GM19099 (cell line): ENCODE measurements around the gene GGT6.
A peak's percentile ranks its signal among the peaks of the same experiment; 100 is the strongest.

Source experiments
- POLR2A ChIP-seq: IDR thresholded peaks from 3 replicates; pipeline ENCODE4 v1.6.1; 2011; ENCODE audit warnings: low read depth; ENCODE audit not compliant: insufficient read length; ENCODE audit errors: extremely low read depth

The GGT6 gene

DNA sequence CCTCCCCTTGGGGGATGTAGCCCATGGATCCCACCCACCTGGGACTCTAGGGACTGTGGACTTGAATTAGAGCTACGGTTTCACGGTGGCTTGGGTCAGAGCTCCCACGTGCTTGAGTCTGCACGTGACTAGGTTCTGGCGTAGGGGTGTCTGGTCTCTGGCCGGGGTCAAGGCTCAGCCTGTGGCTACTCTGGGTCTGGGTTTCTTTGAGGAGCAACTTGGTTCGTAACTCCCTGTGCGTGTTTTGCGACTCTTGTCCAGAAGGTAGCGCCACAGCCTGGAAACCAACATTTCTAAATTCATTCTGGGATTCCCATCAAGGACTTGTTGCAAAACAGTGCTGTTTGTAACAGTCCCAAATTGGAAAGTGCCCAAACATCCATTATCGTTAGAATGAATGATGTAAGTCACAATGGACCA lies 470 bp upstream of the GGT6 start:
- TF ChIP-seq POLR2A, result no peak

DNA sequence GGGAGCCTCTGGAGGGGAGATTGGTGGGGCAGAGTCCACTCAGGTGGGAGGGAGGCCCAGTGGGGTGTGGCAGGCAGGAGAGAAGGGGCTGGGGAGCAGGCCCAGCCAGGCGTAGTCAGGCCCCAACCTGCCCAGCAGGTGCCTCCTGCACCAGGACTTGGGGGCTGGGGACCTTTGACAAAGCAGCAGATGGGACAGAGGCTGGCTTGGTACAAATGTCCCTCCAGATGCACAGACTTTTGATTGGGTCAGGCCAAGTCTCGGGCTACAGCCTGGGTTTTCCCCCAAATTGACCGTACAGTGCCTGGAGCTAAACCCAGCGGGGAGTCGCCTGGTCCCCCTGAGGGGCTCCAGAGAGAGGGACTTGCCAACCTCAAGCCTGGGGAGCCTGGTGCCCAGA lies 411 bp downstream of the GGT6 start:
- TF ChIP-seq POLR2A, result no peak

DNA sequence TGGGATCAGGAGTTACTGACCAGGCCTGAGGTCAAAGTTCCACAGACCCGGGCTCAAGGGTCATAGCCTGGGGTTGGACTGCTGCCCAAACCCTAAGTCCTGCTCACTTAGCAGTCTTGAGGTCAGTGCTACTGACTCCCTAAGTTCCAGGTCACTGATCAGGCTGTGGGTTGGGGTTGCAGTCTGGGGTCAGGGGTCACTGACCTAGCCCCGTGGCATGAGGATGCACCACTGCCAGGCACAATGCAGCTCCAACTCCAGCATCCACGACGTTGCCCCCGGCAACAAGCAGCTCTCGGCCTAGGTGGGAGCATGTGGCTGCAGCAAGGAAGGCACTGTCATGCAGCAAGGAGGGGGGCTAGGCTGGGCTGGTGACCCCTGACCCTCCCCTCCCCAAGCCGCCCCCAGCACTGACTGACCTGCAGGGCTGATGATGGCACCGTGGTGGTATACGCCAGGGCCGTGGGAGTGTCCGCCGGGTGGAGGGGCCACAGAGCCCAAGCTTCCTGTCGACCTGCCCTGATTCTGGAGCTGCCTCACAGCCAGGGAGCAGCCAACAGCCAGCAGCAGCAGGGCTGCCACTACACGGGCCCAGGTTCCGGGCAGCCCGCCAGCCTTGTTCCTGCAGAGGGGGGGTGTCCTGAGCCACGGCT lies 1.1 kb downstream of the GGT6 start:
- TF ChIP-seq POLR2A, result no peak

DNA sequence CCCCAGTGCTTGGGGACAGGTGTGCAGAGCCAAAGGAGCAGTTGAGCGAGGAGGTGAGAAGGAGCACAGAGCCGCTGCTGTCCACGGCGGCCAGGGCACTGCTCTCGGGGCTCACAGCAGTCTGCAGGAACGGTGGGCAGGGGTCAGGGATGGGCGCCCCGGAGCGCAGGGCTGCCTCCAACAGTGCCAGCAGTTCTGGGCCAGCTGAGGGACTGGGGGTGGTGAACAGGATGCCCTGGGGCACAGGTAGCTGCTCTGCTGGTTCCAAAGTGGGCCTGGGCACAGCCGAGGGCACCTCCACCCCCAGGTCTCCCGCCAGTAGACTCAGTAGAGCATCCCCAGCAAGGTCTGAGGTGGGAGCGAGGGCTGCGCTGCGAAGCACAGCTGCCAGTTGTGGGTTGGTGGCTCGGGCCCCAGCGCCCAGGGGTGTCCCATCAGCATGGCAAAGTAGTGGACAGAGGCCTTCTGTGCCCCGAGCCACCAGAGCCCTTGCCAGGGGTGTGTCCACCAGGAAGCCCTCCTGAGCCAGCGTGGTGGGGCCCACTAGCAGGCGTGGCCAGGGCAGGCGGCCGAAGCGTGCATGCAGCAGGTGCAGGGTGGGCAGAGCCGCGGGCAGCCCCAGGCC lies 1.9 kb downstream of the GGT6 start:
- TF ChIP-seq POLR2A, result no peak

DNA sequence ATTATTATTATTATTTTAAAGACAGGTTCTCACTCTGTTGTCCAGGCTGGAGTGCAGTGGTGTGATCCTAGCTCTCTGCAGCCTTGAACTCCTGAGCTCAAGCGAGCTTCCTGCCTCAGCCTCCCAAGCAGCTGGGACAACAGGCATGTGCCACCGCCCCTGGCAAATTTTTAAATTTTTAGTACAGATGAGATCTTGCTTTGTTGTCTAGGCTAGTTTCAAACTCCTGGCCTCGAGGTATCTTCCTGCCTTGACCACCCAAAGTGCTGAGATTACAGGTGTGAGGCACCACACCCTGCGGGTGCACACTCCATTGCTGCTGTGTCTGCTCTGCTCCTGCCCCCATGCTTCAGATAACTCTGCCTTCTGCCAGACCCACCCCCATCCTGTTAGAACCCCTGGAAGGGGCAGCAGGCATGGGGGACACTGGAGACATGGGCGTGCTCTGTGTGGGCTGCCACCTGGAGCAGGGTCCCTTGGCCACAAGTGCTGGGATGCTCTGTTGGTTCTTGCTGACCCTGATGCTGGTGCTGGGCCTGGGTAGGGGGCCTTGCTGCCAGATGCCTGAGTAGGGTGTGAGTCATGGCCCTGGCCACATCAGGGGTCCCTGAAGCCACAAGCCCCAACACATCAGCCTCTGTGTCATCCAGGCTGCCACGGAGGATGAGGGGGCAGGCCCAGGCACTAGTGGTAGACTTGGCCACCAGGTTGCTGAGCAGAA lies 2.6 kb downstream of the GGT6 start:
- no peak for TF ChIP-seq POLR2A

DNA sequence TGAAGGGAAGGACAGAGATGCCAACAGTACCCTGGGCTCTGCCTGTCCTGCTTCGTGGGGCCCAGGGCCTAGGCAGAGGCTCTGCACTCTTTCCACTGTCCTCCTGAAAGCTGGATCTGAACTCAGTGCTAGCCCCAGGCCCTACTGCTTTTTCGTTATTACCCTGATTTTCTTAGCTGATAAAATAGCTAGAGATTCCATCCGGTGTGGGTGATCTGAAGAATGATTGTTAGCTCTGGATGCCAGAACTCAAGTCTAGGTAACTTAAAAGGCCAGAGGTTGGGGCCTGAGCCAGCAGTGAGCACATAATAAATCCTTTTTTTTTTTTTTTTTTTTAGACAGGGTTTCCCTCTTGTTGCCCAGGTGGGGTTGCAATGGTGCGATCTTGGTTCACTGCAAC lies 3.4 kb downstream of the GGT6 start:
- no peak for TF ChIP-seq POLR2A

DNA sequence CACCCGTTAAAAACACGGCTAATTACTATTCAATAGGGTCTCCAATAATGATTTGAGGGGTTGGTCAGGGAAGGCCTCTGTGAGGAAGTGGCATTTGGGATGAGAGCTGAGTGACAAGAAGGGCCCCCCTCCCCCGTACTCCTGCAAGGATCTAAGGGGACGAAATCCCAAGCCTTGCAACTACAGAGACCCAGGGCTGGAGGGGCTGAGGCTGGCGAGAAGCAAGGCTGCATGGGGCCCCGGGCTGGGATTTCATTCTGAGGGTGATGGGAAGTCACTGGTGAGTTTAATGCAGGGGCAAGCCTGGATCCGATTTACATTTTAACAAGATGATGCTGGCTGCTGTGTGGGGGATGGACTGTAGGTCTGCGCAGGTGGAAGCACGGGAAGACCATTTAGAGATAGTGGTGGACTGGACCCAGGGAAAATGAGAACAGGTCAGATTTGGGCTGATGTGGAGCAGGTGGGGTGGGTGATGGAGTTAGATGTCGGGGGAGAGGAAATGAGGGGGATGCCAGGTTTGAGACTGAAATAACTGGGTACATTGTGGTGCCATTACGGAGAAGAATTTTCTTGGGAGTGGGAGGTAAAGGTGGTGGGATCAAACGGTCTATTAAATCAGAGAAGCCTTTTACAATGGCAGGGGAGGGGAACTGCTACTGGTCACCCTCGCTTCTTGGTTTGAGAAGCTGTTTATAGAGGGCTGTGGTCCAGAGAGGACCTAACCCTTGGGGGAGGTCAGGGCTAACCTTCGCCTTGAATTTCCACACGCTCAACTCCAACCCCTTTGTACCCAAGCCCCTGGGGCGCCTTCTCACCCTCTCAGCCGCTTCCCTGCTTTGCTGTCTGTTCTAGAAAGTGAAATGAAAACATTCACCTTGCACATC lies 4.3 kb downstream of the GGT6 start:
- TF ChIP-seq POLR2A, result no peak

DNA sequence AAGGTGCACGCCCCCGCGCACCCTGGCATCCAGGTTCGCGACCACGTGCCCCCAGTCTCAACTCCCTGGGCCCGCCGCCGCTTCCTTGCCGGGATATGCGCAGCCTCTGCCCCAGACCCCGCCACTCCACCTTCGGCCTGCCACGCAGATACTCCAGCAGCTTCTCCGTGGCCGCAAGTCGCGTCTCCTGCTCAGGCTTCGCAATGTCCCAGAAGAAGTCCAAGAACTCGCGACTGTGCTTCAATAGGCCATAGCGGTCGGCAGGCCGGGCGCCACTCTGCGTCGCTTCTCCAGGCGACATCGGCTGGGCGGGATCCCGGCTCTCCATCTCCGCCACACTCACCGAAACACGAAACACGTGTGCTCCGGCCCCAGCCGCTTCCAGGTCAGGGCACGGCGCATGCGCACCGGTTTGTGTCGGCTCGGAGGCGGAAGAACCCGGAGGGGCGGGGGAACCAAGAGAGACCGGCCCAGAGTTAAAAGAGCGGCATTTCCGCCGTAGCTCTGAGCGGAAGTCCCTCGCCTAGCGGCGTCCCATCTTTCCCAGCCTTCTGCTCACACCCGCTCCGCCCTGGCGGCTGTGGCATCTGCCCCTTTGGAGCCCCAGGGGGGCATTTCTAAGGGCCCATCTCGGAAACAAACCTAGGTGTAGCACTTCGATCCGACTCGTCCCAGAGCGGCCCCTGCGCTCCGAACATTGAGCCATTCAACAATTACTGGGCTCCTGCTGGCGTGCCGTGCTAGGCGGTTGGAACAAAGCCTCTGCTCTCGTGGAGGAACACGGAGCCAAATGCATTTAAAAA lies 5.2 kb downstream of the GGT6 start, which contains the start of gene MYBBP1A:
TSS of gene MYBBP1A (minus strand) at position 388 of the 803 bp plus-strand sequence. CDS start at position 328, 60 bp downstream.
- peak; percentile 97 for TF ChIP-seq POLR2A

DNA sequence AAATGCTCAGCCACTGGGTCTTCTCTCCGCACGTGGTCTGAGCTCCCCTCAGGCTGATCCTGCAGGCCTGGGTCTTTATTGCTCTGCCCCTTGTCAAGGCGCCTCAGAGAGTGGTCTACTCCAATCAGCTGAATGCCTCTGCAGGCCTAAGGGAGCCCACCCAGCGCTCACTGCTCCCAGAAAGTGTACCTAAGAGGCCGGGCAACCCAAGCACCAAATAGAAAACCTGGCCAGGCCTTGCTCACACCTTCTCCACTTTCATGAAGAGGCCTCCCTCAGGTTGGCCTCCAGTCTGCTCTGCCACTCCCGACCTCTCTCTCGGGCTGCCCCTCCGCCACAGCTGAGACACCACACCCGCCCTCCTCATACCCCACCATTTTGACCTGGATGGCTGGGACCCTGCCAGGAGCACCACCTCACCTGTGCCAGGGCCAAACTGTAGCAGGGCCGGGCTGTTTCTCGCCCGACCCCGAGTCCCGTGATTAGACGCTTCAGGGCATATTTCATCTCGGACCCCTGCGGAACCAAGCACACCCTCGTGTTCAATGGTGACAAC lies 5.9 kb downstream of the GGT6 start:
- no peak for TF ChIP-seq POLR2A

DNA sequence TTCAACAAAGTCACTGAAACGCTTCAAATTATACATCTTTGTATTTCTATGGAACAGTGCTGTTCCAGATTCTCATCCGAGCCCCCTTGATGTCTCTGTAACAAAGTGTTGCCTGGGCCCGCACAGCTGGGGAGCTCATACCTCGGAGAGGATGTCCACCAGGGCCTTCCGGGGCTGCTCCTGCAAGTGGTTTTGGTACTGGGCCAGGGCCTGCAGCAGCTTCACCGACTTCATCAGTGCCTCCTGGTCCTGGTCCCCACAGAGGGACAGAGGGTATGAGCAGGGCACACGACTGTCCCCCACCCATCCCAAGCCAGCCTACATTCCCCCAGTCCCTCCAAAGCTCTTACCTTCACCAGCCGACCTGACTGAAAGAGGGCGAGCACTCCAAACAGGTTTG lies 6.7 kb downstream of the GGT6 start:
- TF ChIP-seq POLR2A, result no peak

DNA sequence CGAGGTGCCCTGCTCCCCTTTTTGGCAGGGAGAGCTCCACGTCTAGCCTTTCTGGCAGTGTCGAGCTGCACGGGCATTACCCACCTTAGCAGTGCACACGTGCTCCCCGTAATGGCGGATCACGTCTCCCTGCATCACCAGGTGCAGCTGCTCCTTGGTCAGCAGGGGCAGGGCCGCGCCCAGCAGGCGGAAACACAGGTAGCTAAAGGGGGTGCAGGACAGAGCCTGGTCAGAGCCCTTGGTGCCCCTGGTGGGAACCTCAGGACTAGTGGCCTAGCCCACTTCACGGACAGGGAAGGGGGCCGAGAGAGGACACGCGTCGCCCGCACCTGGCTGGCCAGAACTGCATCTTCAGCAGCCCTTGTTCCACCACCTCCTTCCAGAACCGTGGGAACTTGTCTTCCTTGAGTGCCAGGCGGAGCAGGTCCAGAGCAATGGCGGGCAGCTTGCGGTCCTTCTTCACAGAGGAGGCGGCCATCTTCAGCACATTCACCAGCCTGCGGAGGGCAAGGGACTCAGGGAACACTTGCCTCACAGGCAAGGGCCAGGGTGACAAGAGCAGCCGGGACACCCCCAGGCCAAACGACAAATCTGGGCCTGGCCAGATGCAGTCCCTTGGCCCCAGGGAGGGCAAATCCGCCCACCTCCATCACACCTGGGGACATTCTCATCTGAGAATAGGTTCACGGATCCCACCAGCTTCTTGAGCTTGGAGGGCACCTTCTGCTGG lies 8.4 kb downstream of the GGT6 start:
- TF ChIP-seq POLR2A, result no peak

DNA sequence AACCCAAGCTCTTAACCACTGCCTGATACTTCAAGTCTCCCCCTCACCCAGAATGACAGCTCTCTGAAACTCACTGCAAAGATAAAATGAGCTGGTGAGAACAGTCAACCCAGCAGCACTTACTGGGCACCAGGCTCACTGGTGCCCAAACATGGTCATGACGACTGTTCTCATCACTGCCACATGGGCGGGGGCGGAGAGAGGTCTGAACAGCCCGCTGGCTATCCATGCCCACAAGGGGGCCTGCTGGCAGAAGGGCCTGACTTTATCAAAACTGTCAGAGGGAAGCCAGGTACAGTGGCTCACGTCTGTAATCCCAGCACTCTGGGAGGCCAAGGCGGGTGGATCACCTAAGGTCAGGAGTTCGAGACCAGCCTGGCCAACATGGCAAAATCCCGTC lies 9.2 kb downstream of the GGT6 start:
- no peak for TF ChIP-seq POLR2A

DNA sequence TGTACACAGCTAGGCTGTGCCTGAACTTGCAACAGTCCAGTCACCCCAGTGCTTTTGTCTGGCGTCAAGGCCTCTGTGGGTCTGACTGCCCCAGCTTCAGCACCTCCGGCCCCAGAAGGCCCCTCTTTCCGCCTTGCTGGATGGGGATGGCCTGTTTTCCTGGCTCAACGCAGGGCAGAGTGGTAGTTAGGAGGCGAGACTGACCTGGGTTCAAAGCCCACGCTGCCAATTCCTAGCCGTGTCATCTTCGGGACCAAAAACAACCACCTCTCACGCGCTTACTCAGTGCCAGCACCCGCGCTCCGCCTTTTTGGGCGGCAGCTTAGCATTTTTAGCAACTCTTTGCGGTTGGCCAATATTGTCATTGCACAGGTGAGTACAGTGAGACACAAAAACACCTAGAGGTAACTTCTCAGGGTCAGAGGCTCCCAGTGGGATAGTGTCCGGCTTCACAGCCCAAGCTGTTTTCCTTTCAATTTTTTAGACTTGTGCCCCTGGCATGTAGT lies 9.8 kb downstream of the GGT6 start:
- TF ChIP-seq POLR2A, result no peak
